NCI-H1694 (cell line): ENCODE measurements around the gene SLC9A8.
"Not testable (repeated sequence)": the region's sequence is repeated elsewhere in the genome, so short reads cannot be mapped to it uniquely, and the experiment has no call there.

Source experiments
- DNase-seq: peaks from one replicate; lab custom pipeline; 2025; lab: John Stamatoyannopoulos, UW

SLC9A8 gene

DNA sequence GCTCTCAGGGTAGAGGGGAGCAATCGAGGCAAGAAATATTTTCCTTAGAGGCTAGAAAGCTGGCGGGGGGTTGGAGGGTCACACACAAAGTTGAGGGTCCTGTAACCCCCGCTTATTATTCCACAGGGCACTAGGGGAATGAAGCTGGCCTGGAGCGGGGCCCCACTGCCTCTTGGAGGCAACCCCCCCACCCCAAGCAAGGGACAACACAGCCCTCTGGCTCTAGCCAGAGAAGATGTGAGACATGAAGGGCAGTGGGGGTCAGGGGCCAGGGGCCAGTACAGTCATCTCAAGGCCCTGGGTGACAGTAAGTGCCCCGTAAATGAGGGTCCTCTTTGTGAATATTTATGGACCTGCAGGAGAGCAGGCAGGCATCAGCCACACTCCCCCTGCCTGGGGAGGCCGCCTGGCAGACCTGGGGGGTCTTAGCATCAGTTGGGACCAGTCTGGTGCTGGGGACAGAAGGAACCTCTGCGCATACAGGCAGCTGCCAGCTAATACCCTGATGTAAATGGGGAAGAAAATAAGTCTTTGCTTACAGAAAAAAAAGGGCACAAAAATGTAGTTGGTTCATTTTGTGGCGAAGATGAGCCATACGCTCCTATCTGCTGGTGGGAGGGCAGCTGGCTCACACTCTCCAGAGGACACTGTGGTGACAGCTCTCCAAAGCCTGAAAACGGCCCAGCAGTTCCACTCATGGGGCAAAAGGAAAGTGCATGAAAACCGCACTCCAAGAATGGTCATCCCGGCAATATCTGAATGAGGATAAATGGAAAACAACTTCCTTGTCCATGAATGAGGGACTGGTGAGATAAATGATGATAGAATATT lies 80.8 kb downstream of the SLC9A8 start:
- no peak for DNase-seq

GRCh38 chr20:49894073-49894470 lies 81.4 kb downstream of the SLC9A8 start:
- no peak for DNase-seq

GRCh38 chr20:49895474-49896093 lies 83.0 kb downstream of the SLC9A8 start:
- not testable (repeated sequence) for DNase-seq

DNA sequence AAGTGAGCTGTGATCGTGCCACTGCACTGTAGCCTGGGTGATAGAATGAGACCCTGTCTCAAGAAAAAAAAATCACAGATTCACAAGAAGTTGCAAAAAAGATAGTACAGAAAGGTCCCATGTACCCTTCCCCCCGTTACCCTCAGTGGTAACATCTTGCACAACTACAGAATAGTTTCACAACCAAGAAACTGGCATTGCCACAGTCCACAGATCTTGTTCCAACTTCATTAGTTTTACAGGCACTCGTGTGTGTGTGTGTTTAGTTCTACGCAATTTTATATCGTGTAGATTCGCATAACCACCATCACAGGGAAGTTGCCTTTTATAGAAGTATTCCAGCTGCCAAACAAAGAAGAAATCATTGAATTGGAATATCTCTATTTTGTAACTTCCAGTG lies 83.6 kb downstream of the SLC9A8 start:
- no peak for DNase-seq

DNA sequence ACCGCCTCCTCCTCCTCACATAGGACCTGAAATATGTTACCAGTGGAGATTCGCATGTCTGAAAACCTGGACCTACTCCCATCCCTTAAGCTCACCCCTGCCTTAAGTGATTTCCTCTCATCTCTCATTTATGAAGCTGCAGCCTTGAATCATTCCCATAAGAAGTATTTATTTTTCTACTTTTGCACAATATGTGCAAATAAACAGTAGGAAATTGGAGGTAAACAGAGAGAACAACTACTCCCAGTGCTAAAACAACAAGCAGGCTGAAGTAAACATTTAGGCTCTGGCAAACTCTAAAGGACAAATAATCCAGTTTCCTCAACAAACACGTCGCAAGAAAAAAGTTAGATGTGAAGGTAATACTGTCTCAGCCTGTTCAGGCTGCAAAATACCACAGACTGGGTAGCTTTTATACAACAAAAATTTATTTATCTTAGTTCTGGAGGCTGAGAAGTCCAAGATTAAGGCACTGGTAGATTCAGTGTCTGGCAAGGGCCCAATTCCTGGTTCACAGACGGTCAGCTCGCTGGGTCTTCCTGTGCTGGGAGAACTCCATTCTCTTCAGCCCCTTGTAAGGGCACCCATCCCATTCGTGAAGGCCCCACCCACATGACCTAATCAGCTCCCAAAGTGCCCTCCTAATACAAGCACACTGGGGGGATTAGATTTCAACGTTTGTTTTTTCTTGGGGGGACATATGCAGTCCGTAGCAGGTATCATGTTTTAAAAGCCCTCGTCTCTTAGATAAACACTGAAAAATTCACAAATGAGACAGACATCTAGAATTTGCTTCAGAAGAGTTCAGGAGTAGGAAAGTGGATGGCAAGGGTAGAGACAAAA lies 87.1 kb downstream of the SLC9A8 start:
- DNase-seq: no peak

- no peak for DNase-seq
These were observed 89.0 kb downstream of the SLC9A8 start for GRCh38 chr20:49901588-49901987.

DNA sequence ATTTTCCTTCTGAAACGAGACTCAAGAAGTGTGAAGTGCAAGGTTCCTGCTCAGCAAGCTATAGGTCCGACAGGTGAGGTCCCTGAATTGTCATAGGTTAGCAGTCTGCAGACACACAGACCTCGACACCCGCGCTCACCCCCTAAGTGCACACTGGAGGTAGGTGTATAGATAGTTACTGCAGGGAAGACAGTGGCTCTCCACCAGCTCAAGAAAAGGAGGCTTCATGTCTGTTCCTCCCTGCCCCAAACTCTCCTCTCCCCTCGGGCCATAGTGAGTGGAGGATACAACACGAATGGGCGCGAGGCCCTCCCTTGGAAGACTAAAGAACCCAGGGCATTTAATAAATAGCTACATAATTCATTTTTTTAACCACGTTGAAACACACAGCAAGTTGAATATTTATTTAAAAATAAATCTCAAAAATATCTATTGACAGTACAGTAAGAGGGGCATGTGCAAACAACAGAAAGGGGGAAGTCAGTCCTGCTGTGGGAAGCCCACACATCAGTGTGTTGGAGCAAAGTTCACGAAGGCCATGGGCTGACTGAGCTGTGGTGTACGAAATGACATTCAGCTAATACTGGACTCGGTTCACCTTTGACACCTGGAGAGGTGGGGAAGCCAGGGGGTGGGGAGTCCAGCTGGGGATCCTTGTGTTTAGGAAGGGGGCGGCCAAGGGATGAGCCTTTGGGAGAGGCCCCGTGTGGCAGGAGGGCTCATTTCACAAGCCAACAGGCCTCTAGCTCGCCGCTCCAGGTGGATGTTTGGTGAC lies 92.0 kb downstream of the SLC9A8 start:
- no peak for DNase-seq

GRCh38 chr20:49905415-49906091 lies 92.9 kb downstream of the SLC9A8 start:
- no peak for DNase-seq

DNA sequence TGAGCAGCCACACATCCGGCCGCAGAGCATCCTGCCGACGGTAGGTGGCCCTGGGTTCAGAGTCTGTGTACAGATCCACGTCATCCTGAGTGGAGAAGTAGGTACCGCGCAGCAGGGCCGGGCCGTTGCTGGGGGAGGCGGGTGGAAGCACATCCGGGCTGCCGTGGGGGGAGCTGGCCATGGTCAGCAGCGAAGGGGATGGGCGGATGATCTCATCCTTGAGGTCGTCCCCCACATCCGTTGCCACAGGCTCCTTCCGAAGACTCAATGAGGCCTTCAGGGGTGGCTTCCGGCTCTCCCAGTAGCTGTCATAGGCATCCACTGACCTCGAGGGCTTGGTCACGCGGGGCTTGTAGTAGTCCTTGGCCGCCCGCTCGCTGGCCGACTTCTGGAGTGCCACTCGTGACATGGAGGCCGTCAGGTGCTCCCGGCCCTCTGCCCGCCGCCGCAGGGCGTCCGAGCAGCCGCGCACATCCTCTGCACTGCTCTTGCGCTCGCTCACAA lies 93.5 kb downstream of the SLC9A8 start:
- DNase-seq: no peak

DNA sequence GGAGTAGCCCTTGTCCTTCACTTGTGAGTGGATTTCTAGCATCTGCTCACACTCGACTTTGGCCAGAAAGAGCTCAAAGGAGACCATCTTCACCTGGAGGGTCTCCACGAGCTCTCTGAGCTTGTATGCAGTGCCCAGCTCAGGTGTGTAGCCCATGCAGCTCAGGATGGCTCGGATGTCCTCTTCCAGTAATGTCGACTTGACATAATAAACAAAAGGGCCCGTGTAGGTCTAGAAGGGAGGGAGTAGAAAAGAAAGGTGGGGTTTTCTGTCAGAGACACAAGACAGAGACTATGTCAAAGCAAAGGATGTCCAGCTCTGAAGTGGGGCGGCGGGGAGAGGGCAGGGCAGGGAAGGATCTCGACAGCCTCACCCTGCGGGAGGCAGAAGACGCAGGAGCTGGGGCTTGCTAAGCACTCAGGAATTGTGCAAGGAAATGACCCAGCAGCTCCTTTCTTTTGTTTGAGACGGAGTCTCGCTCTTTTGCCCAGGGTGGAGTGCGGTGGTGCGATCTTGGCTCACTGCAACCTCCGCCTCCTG lies 94.1 kb downstream of the SLC9A8 start:
- no peak for DNase-seq

DNA sequence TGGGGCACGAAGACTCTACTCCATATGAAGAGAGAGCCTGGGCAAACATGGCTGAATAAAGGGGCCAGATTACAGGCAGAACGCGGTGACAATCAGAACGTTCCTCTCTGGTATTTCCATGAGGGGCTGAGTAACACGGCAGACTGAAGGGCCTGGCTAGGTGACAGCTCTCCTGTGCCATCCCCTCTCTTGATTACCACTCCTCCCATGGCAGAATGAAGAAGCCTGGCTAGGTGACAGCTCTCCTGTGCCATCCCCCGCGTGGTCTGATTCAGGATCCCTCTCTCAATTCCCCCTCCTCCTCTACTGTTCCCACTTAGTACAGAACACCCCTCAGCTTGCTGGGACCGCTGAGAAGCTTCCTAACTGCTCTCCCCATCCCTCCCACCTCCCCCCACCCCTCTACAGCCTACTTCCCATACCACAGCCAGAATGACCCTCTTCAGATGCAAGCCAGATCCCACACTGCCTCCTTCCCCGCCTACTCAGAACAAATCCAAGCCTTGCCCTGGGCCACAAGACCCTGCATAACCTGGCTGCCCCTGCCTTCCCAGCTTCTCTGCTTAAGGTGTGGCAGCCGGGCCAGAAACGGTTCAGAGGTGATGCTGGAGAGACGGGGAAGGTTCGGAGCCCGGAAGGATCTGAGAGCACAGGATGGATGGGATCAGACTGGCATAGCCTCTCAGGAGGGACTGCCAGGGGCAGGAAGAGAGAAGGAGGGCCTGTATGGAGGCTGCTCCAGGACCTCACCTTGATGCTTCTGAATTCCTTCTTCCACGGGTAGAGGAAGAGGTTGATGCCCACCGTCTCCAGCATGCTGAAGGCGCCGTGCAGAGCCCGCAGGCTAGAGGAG lies 95.0 kb downstream of the SLC9A8 start:
- no peak for DNase-seq

DNA sequence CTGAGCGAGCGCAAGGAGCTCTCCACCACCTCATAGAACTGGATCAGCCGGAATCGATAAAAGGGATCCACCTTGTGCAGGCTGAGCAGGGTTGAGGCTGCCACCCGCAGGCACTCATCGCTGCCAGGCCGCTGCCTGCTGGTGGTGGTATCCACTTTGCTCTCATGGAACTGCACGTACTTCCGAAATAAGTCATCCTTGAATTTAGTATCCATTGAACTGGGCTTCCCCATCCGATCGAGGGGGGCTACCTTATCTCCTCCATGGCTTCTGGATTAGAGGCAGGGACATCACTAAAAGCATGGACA lies 95.6 kb downstream of the SLC9A8 start:
- no peak for DNase-seq

DNA sequence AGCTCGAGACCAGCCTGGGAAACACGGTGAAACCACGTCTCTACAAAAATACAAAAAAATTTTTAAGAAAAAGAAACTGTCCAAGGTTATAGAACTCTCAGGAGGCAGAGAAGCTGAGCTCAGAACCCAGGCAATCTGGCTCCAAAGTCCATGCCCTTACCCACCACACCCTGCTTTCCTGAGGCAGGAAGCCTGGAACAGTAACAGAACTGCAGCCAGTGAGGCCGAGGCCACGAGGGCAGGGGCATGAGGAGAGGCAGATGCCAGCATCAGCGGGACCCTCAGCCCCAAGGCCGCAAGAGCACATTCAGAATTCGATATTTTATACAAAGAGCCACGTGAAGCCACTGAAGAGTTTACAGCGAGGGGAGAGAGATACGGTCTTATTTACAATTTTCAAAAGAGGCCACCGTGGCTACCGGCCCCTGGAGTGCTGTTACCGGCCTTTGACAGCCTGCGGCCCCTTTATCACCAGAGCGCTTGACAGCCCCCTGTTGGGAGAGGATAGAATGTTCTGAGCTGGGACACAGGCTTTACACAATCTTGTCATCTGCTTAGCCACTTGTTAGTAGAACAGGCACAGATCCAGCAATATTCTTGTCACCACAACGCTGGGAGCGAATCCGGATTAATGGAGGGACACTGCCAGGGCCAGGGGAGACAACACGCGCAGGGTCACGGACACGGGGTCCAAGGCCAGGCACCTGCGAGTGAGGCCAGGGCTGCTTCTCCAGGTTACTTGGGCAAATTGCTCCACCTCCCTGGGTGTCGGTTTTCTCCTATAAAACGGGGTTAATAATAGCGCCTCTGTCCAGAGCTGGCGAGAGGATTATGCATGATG lies 97.1 kb downstream of the SLC9A8 start:
- no peak for DNase-seq

GRCh38 chr20:49910340-49910706 lies 97.7 kb downstream of the SLC9A8 start:
- no peak for DNase-seq

DNA sequence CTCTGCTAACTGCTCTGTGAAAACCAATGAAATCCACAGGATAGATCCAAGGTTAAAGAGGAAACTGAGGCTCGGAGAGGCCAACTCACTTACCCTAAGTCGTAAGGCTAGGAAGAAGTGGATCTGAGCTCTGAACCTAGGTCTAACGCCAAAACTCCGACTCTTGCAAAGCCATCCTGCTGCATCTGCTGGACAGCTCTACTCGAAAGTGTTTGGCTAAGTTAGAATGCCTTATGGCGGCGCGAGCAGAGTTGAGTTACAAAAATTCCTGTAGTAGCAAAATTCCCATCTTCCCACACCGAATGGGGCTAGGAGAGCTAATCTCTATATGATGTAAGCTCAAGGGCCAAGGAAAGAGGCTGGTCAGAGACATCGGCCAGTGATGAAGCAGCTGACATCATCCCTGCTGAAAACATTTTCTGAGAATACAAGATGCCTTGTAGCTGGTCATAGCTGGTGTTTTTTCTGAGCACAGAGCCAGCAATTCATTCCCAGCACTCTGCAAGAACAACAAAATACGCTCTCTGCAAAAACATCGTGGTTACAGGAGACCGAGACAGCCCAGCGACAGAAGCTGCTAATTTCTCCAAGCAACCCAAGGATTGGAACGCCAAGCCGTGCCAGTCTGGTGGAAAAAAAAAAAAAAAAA lies 100.9 kb downstream of the SLC9A8 start:
- no peak for DNase-seq

- no peak for DNase-seq
These were observed 101.9 kb downstream of the SLC9A8 start for GRCh38 chr20:49914310-49915117.

GRCh38 chr20:49915118-49915379 lies 102.4 kb downstream of the SLC9A8 start:
- DNase-seq: no peak
